Measurements from ENCODE around the gene JAG1. TPM values are rescaled to one million over a fixed set of nuclear protein-coding genes. Genes with fewer than 3 reads are reported as not detected.

The JAG1 gene
- total and polyA plus RNA-seq, 2 experiments from 2014 or later, result 18.3 to 53.2 TPM

DNA sequence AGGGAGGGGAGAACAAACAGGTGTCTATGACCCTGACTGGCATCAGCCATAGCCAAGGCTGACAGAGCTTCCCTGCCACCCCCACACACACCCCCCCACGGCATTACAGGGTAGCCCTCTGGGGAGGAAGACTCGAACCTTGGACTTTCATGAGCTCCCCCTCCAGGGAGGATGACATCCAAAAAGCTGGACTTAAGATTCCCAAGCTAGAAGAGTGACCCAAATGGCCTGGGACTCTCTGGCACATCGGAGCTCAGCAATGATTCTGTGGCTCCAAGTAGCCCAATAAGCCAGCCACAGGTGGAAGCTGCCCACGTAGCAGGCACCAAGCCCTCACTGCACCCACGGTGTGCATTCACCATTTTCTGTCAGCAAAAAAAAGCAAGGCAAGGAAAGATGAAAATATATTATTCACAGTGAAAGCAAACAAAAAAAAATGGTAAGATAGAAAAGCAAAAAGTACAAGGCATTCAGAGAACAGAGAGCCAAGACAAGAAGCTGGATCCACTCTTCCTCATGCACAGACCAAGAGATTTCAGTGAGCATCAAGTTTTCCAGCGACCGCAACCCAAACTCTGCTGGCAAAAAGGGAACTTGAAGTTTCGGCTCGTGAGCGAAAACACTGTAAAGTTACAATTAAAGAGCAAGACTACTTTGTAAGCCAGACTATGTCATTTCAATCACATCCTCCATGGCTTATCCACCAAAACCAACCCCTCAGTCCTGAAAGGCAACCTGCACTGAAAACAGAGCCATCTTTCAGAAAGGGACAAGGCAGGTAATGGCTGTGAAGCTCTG lies 10.9 kb downstream of the JAG1 start:
- peak overlapping the region; percentile 79 for H3K27ac ChIP-seq
- no peaks in the 10 kb centered on the region for H3K9me3 ChIP-seq (ENCODE audit: low read depth)
- H3K27me3 ChIP-seq, result no peaks in the 10 kb centered on the region
- no peak overlapping the region for H3K4me3 ChIP-seq
- H3K4me1 ChIP-seq (ENCODE audit: low read depth), result peaks cover 51% of the 10 kb centered on the region
- TF ChIP-seq, protein P1, sequence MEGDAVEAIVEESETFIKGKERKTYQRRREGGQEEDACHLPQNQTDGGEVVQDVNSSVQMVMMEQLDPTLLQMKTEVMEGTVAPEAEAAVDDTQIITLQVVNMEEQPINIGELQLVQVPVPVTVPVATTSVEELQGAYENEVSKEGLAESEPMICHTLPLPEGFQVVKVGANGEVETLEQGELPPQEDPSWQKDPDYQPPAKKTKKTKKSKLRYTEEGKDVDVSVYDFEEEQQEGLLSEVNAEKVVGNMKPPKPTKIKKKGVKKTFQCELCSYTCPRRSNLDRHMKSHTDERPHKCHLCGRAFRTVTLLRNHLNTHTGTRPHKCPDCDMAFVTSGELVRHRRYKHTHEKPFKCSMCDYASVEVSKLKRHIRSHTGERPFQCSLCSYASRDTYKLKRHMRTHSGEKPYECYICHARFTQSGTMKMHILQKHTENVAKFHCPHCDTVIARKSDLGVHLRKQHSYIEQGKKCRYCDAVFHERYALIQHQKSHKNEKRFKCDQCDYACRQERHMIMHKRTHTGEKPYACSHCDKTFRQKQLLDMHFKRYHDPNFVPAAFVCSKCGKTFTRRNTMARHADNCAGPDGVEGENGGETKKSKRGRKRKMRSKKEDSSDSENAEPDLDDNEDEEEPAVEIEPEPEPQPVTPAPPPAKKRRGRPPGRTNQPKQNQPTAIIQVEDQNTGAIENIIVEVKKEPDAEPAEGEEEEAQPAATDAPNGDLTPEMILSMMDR (IDR thresholded peaks at IDR 0.05; ENCODE audit: low read depth, low read length), result no peak
- DNase-seq (ENCODE audit: low read depth in 1 of 2, low spot score in 1 of 2), result no peak
- H3K36me3 ChIP-seq, result peaks cover 30% of the 10 kb centered on the region

DNA sequence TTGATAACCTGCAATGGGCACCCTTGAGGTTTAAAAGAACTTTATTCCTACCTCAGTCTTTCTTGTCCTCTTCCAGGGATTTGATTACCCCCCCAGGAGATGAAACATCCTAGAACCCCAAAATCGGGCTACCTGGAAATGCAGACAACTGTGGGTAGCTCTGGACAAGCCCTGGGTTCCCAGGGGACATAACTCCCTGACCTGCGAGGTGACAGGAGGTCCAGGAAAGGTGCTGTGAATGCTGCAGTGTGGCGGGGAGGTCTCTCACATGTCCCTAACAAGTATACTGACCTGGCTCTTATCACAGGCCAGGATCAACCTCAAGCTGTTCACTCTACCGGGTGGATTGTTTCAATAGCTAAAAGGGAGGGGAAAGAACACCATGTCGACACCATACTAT lies 11.6 kb downstream of the JAG1 start:
- peak overlapping the region; percentile 79 for H3K27ac ChIP-seq
- no peaks in the 10 kb centered on the region for H3K9me3 ChIP-seq (ENCODE audit: low read depth)
- TF ChIP-seq, protein P1 (IDR thresholded peaks at IDR 0.05; ENCODE audit: low read depth, low read length), result no peak
- peaks cover 53% of the 10 kb centered on the region for H3K4me1 ChIP-seq (ENCODE audit: low read depth)
- no peak overlapping the region for H3K4me3 ChIP-seq
- peaks cover 36% of the 10 kb centered on the region for H3K36me3 ChIP-seq
- no peaks in the 10 kb centered on the region for H3K27me3 ChIP-seq
- DNase-seq (ENCODE audit: low read depth in 1 of 2, low spot score in 1 of 2), result no peak

DNA sequence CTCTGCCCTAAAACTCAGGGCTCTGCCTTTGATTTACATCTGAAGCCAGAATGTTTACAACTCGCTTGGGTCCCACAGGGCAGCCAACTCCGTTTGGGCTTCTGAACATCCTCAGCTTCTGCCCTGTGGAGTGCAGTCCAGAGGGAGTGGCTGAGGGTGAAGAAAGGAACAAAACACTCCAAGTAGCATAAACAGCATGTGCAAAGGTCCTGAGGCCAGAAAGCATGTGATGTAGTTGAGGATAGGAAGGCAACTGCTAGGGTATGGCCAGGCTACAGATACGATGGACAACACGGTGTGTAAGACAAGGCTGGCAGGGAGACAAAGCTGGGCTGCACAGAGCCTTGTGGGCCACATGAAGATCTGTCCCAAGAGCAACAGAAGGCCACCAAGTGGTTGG lies 12.5 kb downstream of the JAG1 start:
- Histone ChIP-seq H3K27me3 (no peaks in the 10 kb centered on the region), H3K36me3 (peaks cover 36% of the 10 kb centered on the region), H3K4me1 (ENCODE audit: low read depth) (peaks cover 53% of the 10 kb centered on the region), H3K27ac (peak overlapping the region; percentile 79), H3K9me3 (ENCODE audit: low read depth) (no peaks in the 10 kb centered on the region), H3K4me3 (no peak overlapping the region)
- TF ChIP-seq, protein P1 (IDR thresholded peaks at IDR 0.05; ENCODE audit: low read depth, low read length), result no peak
- no peak for DNase-seq (ENCODE audit: low read depth in 1 of 2, low spot score in 1 of 2)

DNA sequence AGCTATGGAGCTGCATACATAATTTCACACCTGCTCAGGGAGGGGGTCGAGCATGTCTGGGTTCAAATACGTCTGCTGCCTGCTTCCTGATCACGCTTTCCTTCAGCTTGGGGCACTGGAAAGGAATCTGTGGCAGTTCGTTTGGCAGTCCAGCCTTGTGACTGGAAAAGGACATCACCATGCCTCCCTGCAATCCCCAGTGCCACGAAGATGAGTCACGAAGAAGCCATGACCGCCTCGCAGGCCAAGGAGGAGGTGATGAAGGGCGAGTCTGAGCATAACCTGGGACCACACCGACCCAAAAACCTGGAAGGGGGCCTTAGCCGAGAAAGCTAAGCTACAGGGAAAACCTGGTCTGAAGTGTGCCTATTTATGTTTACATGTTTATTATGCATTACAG lies 13.1 kb downstream of the JAG1 start:
- TF ChIP-seq, protein P1 (IDR thresholded peaks at IDR 0.05; ENCODE audit: low read depth, low read length), result no peak
- H3K4me1 ChIP-seq (ENCODE audit: low read depth), result peaks cover 53% of the 10 kb centered on the region
- H3K27ac ChIP-seq, result peak overlapping the region; percentile 79
- no peaks in the 10 kb centered on the region for H3K9me3 ChIP-seq (ENCODE audit: low read depth)
- H3K36me3 ChIP-seq, result peaks cover 36% of the 10 kb centered on the region
- no peaks in the 10 kb centered on the region for H3K27me3 ChIP-seq
- no peak for DNase-seq (ENCODE audit: low read depth in 1 of 2, low spot score in 1 of 2)
- H3K4me3 ChIP-seq, result no peak overlapping the region

DNA sequence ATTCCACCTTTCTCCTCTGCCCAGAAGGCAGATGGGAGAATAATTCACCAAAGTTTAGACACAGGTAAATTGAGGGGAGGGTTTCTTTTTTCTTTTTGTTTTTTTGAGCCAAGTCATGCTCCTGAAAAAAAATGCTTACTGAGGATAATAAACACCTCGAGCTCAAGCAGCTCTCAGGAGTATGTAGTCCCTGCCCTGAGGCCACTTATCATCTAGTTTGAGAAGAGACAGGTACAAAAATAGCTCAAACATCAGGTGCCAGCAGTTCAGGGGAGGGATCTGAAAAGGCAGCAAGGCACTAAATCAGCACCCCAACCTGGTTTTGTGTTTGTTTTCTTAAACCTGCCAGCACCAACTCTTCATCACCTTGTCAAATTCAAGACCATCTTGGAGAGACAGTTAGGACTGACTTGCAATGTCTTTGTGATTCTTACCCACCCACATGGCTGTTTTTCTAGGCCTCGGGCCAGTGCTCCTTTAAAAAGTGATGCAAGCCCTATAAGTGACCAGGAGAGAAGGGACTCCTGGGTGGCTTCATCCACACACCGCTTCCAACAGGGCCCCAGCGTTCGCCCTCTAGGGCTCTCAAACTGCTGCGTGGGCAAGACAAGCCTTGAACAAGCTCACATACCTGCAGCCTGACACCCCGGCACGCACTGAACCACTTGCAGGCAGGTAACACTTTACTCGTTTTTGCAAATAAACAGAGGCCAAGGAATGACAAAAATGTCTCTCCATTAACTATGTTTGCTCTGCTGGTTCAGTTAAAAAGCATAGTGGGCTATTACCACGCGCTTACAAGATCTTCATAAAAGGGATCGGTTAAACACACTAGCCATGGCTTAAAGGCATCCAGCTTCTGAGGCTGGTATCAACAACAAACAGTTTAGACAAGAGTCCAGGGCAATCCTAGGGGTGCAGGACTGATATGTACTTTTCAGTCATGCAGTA lies 13.9 kb downstream of the JAG1 start:
- Histone ChIP-seq H3K9me3 (ENCODE audit: low read depth) (no peaks in the 10 kb centered on the region), H3K4me3 (no peak overlapping the region), H3K4me1 (ENCODE audit: low read depth) (peaks cover 53% of the 10 kb centered on the region), H3K27ac (peak overlapping the region; percentile 79), H3K36me3 (peaks cover 36% of the 10 kb centered on the region), H3K27me3 (no peaks in the 10 kb centered on the region)
- TF ChIP-seq, protein P1 (IDR thresholded peaks at IDR 0.05; ENCODE audit: low read depth, low read length), result no peak
- no peak for DNase-seq (ENCODE audit: low read depth in 1 of 2, low spot score in 1 of 2)

All from cardiac muscle cell (in vitro differentiated cells and primary cell).